ENCODE results near the gene JAZF1. TPM values are rescaled to one million over a fixed set of nuclear protein-coding genes. Genes with fewer than 3 reads are reported as not detected.

JAZF1 gene
- total RNA-seq, 1 experiment from 2014 or later: 0.90 TPM

- CTCF ChIA-PET: no interaction called here
- Histone ChIP-seq H3K9me2 (ENCODE audit: insufficient read depth) (no peaks in the 10 kb centered on the region), H3K9me3 (ENCODE audit: insufficient read depth, low read depth) (no peaks in the 10 kb centered on the region), H3K4me1 (replicated peaks; ENCODE audit: insufficient read depth) (no peaks in the 10 kb centered on the region), H3K36me3 (ENCODE audit: low read depth) (no peaks in the 10 kb centered on the region), H3K4me2 (no peak overlapping the region), H2AFZ (no peak overlapping the region), H3K27ac (no peak overlapping the region), H4K20me1 (ENCODE audit: insufficient read depth) (no peaks in the 10 kb centered on the region), H3K79me2 (ENCODE audit: low read depth) (no peaks in the 10 kb centered on the region), H3F3A (ENCODE audit: insufficient read depth, low read depth) (no peaks in the 10 kb centered on the region), H3K27me3 (ENCODE audit: insufficient read depth, low read depth) (no peaks in the 10 kb centered on the region), H3K4me3 (no peak overlapping the region)
- POLR2A ChIA-PET (ENCODE audit: unreplicated experiment): interaction anchor here (0.6 kb wide), 1 partner anchor 128 kb away, joined by 7 read pairs; no protein-coding TSS in a partner anchor
- no TSS peak for BruUV-seq (replicated peaks)
- intact Hi-C loops (cut with micrococcal nuclease; ENCODE audit: unreplicated experiment): loop anchor here (5.0 kb wide), 1 partner anchor 78 kb away; no protein-coding TSS in a partner anchor
- no peak for DNase-seq
- TF ChIP-seq, protein P1, sequence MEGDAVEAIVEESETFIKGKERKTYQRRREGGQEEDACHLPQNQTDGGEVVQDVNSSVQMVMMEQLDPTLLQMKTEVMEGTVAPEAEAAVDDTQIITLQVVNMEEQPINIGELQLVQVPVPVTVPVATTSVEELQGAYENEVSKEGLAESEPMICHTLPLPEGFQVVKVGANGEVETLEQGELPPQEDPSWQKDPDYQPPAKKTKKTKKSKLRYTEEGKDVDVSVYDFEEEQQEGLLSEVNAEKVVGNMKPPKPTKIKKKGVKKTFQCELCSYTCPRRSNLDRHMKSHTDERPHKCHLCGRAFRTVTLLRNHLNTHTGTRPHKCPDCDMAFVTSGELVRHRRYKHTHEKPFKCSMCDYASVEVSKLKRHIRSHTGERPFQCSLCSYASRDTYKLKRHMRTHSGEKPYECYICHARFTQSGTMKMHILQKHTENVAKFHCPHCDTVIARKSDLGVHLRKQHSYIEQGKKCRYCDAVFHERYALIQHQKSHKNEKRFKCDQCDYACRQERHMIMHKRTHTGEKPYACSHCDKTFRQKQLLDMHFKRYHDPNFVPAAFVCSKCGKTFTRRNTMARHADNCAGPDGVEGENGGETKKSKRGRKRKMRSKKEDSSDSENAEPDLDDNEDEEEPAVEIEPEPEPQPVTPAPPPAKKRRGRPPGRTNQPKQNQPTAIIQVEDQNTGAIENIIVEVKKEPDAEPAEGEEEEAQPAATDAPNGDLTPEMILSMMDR (conservative IDR thresholded peaks at IDR 0.05): no peak
- TF ChIP-seq EZH2 (IDR thresholded peaks at IDR 0.05; ENCODE audit: low read depth): no peak
Observed at GRCh38 chr7:27839099-27839498, 341.5 kb downstream of the JAZF1 start.

DNA sequence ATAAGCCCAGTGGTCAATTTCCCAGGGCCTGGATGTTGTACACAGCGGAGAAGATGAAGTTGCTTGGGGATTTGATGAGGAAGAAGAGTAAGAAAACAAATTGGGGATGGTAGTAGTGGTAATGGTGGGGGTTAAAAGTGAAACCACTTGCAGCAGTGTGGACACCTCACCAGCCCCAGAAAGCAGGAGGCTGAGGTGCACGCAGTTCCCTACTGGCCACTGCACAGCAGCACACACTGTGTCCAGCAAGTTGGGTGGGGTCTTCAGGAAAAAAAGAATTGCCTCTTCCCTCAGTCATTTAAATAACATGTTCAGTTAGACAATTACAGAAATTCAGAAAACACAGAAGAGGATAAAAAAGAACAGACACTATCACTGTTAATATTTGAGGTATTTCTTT, 344.1 kb downstream of the JAZF1 start:
- intact Hi-C loops (cut with micrococcal nuclease; ENCODE audit: unreplicated experiment): loop anchor here (5.0 kb wide), 1 partner anchor 81 kb away; no protein-coding TSS in a partner anchor

DNA sequence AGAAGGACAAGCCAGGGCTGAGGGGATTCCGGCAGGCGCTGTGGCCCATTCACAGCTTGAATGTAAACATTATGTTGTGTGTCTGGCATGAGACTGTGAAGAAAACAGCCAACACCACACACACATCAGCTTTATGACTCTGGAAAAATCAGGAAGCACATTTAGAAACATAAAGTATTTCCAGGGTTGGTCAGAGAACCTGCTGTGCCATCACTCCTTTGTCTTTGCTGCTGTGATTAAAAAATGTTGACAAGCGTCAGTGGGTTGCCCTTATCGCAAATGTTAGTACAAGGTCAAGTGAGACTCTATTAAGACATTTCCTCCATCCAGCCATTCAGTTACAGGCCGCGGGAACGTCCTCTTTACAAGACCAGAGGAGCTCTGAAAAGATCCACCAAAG, 345.2 kb downstream of the JAZF1 start:
- Histone ChIP-seq H4K20me1 (ENCODE audit: insufficient read depth) (no peaks in the 10 kb centered on the region), H3K36me3 (ENCODE audit: low read depth) (no peaks in the 10 kb centered on the region), H3K27me3 (ENCODE audit: insufficient read depth, low read depth) (no peaks in the 10 kb centered on the region), H3K9me3 (ENCODE audit: insufficient read depth, low read depth) (no peaks in the 10 kb centered on the region), H3F3A (ENCODE audit: insufficient read depth, low read depth) (no peaks in the 10 kb centered on the region; the same call in 1 of the 2 replicates), H3K4me1 (replicated peaks; ENCODE audit: insufficient read depth) (no peaks in the 10 kb centered on the region), H3K27ac (no peak overlapping the region), H3K79me2 (ENCODE audit: low read depth) (no peaks in the 10 kb centered on the region), H2AFZ (no peak overlapping the region), H3K4me2 (no peak overlapping the region), H3K4me3 (no peak overlapping the region), H3K9me2 (ENCODE audit: insufficient read depth) (no peaks in the 10 kb centered on the region)
- POLR2A ChIA-PET (ENCODE audit: unreplicated experiment): no interaction called here
- DNase-seq: no peak
- intact Hi-C loops (cut with micrococcal nuclease; ENCODE audit: unreplicated experiment): loop anchor here (5.0 kb wide), 1 partner anchor 82 kb away; no protein-coding TSS in a partner anchor
- CTCF ChIA-PET: no interaction called here
- TF ChIP-seq, protein P1 (conservative IDR thresholded peaks at IDR 0.05): no peak
- no peak for TF ChIP-seq EZH2 (IDR thresholded peaks at IDR 0.05; ENCODE audit: low read depth)
- no TSS peak for BruUV-seq (replicated peaks)

More for the DNA sequence above, 344.1 kb downstream of the JAZF1 start:
- no peak overlapping the region for H2AFZ ChIP-seq
- H3K4me1 ChIP-seq (replicated peaks; ENCODE audit: insufficient read depth): no peaks in the 10 kb centered on the region
- H3K36me3 ChIP-seq (ENCODE audit: low read depth): no peaks in the 10 kb centered on the region
- no peaks in the 10 kb centered on the region for H4K20me1 ChIP-seq (ENCODE audit: insufficient read depth)
- TF ChIP-seq, protein P1 (conservative IDR thresholded peaks at IDR 0.05): no peak
- TF ChIP-seq EZH2 (IDR thresholded peaks at IDR 0.05; ENCODE audit: low read depth): no peak
- H3F3A ChIP-seq (ENCODE audit: insufficient read depth, low read depth): no peaks in the 10 kb centered on the region
- ChIA-PET POLR2A (ENCODE audit: unreplicated experiment) (no interaction called here), CTCF (no interaction called here)
- no peak for DNase-seq
- no peak overlapping the region for H3K4me2 ChIP-seq
- no peaks in the 10 kb centered on the region for H3K27me3 ChIP-seq (ENCODE audit: insufficient read depth, low read depth)
- H3K4me3 ChIP-seq: no peak overlapping the region
- H3K9me3 ChIP-seq (ENCODE audit: insufficient read depth, low read depth): no peaks in the 10 kb centered on the region
- no peaks in the 10 kb centered on the region for H3K9me2 ChIP-seq (ENCODE audit: insufficient read depth)
- no peak overlapping the region for H3K27ac ChIP-seq
- no TSS peak for BruUV-seq (replicated peaks)
- H3K79me2 ChIP-seq (ENCODE audit: low read depth): no peaks in the 10 kb centered on the region

Measured in PC-9 (cell line).